Fibroblast of pulmonary artery (primary cell): ENCODE data around the gene COL8A2.

Experiments used
- DNase-seq: peaks from one replicate; pipeline ENCODE4 v3.0.0-alpha.2; 2010; ENCODE audit warnings: low read depth
- H3K4me3 ChIP-seq: replicated peaks from 2 replicates; pipeline ENCODE4 v1.5.1; 2011; ENCODE audit warnings: low read depth, mild to moderate bottlenecking, control low read depth, low read length, moderate library complexity
- CTCF ChIP-seq: IDR thresholded peaks from 2 replicates; pipeline ENCODE4 v1.5.1; 2011; ENCODE audit warnings: mild to moderate bottlenecking, control low read depth, low read length, inconsistent platforms; ENCODE audit errors: missing control alignments

The COL8A2 gene

GRCh38 chr1:36122062-36123030, 2.7 kb downstream of the COL8A2 start:
- no peak for DNase-seq
- no peak overlapping the region for H3K4me3 ChIP-seq
- TF ChIP-seq CTCF, result no peak

- no peak for TF ChIP-seq CTCF
- no peak overlapping the region for H3K4me3 ChIP-seq
Observed at GRCh38 chr1:36119456-36119855, 5.6 kb downstream of the COL8A2 start.

GRCh38 chr1:36118447-36119204, 6.4 kb downstream of the COL8A2 start:
- no peak for TF ChIP-seq CTCF
- H3K4me3 ChIP-seq, result no peak overlapping the region
- DNase-seq, result no peak

More at GRCh38 chr1:36119456-36119855, 5.6 kb downstream of the COL8A2 start:
- no peak for DNase-seq

- no peak for DNase-seq
- TF ChIP-seq CTCF, result no peak
- H3K4me3 ChIP-seq, result no peak overlapping the region
Observed at GRCh38 chr1:36116901-36117300, 8.1 kb downstream of the COL8A2 start.

- no peak for TF ChIP-seq CTCF
- no peak for DNase-seq
- H3K4me3 ChIP-seq, result no peak overlapping the region
Observed at GRCh38 chr1:36115931-36116330, 9.1 kb downstream of the COL8A2 start.

GRCh38 chr1:36115200-36115669, 9.8 kb downstream of the COL8A2 start:
- no peak for TF ChIP-seq CTCF
- H3K4me3 ChIP-seq, result no peak overlapping the region
- DNase-seq, result peak; percentile 48
